ENCODE measurements around the gene ACOXL.

GRCh38 chr2:111138839-111139238, 406.5 kb downstream of the ACOXL start:
- no peak for TF ChIP-seq POLR2AphosphoS5 (IDR thresholded peaks at IDR 0.05)
- no peak for TF ChIP-seq POLR2A (IDR thresholded peaks at IDR 0.05)
- TF ChIP-seq CTCF (IDR thresholded peaks at IDR 0.05): no peak
